ENCODE results near the gene GUCY2C.

DNA sequence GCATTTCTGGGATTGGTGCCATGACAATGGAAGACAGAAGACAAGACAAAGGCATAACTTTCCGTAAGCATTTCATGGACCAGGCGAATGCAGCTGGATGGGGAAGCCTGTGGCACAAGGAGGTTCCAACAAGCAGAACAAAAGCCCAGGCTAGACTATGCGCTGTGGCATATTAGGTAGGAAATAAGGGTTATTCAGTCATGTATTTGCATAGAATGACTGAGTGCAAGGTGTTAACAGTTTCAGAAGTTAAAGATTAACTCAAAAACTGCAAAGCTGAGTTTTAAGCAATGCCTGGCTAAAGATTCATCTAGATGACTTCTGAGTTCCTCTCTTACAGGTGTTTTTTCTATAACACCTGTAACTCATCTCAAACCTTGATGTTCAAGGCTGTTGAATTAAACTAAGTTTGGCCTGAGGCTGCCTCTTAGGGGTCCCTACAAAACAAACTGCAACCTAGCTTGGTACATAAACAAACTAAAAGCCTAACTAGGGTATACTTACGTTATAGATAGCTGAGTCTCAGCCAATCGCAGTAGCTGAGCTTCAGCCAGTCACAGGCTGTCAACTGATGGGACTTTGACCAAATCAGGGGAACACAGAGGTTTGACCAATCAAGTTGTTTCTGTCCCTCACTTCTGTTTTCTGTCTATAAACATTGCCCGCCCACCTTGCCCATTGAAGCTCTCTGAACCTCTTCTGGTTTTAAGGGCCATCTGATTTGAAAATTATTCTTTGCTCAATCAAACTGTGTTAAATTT, 76.5 kb downstream of the GUCY2C start:
- no peak for TF ChIP-seq CTCF (IDR thresholded peaks at IDR 0.05)
- no peak for TF ChIP-seq POLR2AphosphoS5 (IDR thresholded peaks at IDR 0.05)
- TF ChIP-seq POLR2A (IDR thresholded peaks at IDR 0.05) = no peak
